MM.1S (cell line): ENCODE measurements around the gene CYRIA.

ENCODE experiments used
- DNase-seq: peaks from one replicate; pipeline ENCODE4 v3.0.0-alpha.2; 2015
- H2AFZ ChIP-seq: fragments of 300-600 bp; sonication (generic); 2 replicates; pipeline ENCODE4 v1.6.0; 2016; ENCODE audit warnings: antibody characterized with exemption, low read length
- H3F3A ChIP-seq: fragments of 300-600 bp; sonication (generic); 2 replicates; pipeline ENCODE4 v1.6.1; 2016; ENCODE audit warnings: mild to moderate bottlenecking, antibody characterized with exemption, low read length, moderate library complexity, mixed read lengths; ENCODE audit not compliant: insufficient read depth
- H3K27ac ChIP-seq: fragments of 300-600 bp; sonication (generic); 2 replicates; pipeline ENCODE4 v1.5.1; 2016; ENCODE audit warnings: mild to moderate bottlenecking, low read length
- H3K27me3 ChIP-seq: fragments of 300-600 bp; sonication (generic); replicated peaks from 2 replicates; pipeline ENCODE4 v1.6.0; 2016; ENCODE audit warnings: low read length; ENCODE audit not compliant: insufficient read depth
- H3K36me3 ChIP-seq: fragments of 300-600 bp; sonication (generic); replicated peaks from 2 replicates; pipeline ENCODE4 v1.6.1; 2016; ENCODE audit warnings: mild to moderate bottlenecking, low read length, mixed read lengths; ENCODE audit not compliant: insufficient read depth
- H3K4me1 ChIP-seq: fragments of 300-600 bp; sonication (generic); 2 replicates; pipeline ENCODE4 v1.6.1; 2016; ENCODE audit warnings: low read length, mixed read lengths
- H3K4me2 ChIP-seq: fragments of 300-600 bp; sonication (generic); 2 replicates; pipeline ENCODE4 v1.6.0; 2016; ENCODE audit warnings: low read depth, low read length
- H3K4me3 ChIP-seq: fragments of 300-600 bp; sonication (generic); 2 replicates; pipeline ENCODE4 v1.5.1; 2016; ENCODE audit warnings: low read length, mixed read lengths
- H3K79me2 ChIP-seq: fragments of 300-600 bp; sonication (generic); 2 replicates; pipeline ENCODE4 v1.6.1; 2016; ENCODE audit warnings: mixed run types, low read length, mixed read lengths
- H3K9ac ChIP-seq: fragments of 300-600 bp; sonication (generic); 2 replicates; pipeline ENCODE4 v1.6.1; 2016; ENCODE audit warnings: low read length, mixed read lengths
- H3K9me2 ChIP-seq: fragments of 300-600 bp; sonication (generic); replicated peaks from 2 replicates; pipeline ENCODE4 v1.6.1; 2016; ENCODE audit warnings: mild to moderate bottlenecking, low read length, mixed read lengths; ENCODE audit not compliant: insufficient read depth
- H3K9me3 ChIP-seq: fragments of 300-600 bp; sonication (generic); replicated peaks from 2 replicates; pipeline ENCODE4 v1.6.1; 2016; ENCODE audit warnings: mild to moderate bottlenecking, low read length, mixed read lengths; ENCODE audit not compliant: insufficient read depth
- H4K20me1 ChIP-seq: fragments of 300-600 bp; sonication (generic); 2 replicates; pipeline ENCODE4 v1.6.1; 2016; ENCODE audit warnings: mild to moderate bottlenecking, low read length, moderate library complexity, mixed read lengths; ENCODE audit not compliant: insufficient read depth
- EZH2 ChIP-seq: fragments of 300-600 bp; sonication (generic); optimal IDR thresholded peaks from 2 replicates; pipeline ENCODE3; 2017; ENCODE audit warnings: low read depth, mild to moderate bottlenecking, antibody characterized with exemption, low read length, mixed read lengths
- EZH2phosphoT487 ChIP-seq: fragments of 300-600 bp; sonication (generic); IDR thresholded peaks from 2 replicates; pipeline ENCODE4 v1.6.1; 2018; ENCODE audit warnings: antibody characterized with exemption, low read length
- TF ChIP-seq, protein P1 (sequence below): fragments of 300-600 bp; sonication (generic); IDR thresholded peaks from 2 replicates; pipeline ENCODE4 v1.5.1; 2016; ENCODE audit warnings: antibody characterized with exemption, low read length, mixed read lengths

The CYRIA gene

DNA sequence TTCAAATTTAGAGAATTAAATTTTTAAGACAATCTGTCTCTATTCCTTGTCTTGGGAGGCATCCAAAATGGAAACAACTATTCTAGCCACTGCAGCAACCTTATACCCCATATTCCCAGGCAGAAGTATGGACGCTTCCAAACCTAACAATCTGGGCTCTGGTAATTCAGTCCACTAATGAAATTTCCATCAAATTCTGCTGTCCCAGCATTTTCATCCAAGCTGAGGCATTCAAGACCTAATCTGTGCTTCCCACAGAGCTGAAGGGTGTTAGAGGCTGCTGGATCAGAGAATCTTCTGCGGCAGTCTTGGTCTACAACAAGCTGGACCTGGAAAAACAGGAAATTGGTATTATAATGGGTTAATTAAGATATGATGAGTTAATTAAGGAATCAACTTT, 42.5 kb upstream of the CYRIA start:
- Histone ChIP-seq H3K4me1 (peaks cover 8% of the 10 kb centered on the region), H3K4me3 (no peak overlapping the region), H3K4me2 (no peak overlapping the region), H3K79me2 (no peaks in the 10 kb centered on the region), H3K9ac (no peak overlapping the region), H4K20me1 (no peaks in the 10 kb centered on the region), H2AFZ (no peak overlapping the region), H3K36me3 (no peaks in the 10 kb centered on the region), H3K9me3 (no peaks in the 10 kb centered on the region), H3K27ac (no peak overlapping the region), H3K27me3 (no peaks in the 10 kb centered on the region), H3F3A (no peaks in the 10 kb centered on the region), H3K9me2 (no peaks in the 10 kb centered on the region)
- no peak for DNase-seq
- TF ChIP-seq EZH2phosphoT487 (no peak), EZH2 (no peak)

DNA sequence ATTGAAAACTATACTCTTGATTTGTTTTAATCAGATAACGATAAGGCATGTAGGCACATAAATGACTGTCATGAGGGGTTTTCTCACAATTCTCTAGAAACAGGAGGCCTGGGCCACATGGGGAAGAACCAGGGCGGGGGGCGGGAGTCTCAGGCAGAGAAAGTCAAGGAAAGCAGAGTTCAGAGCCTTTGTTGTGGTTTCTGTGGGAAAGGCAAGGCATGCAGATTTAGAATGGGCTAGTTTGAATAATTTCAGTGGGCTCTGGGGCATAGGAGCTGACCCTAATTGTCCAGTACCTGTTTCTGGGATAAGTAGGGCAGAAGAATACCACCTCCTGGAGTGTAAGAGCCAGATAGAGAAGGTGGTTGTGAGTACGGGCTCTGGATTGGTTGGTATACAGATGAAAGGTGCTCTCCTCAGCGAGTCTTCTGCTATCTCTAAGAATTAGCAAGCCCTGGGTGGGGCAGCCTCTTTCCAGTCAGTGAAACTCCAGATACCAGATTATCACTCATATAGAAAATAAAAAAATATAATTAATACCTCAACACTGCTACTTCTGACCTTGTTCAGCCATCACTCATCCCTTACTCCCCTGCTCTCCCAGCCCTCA, 41.5 kb upstream of the CYRIA start:
- H3K9me2 ChIP-seq: no peaks in the 10 kb centered on the region
- no peak overlapping the region for H3K27ac ChIP-seq
- no peaks in the 10 kb centered on the region for H3K36me3 ChIP-seq
- H3K4me3 ChIP-seq: no peak overlapping the region
- H3K27me3 ChIP-seq: no peaks in the 10 kb centered on the region
- H3F3A ChIP-seq: no peaks in the 10 kb centered on the region
- H4K20me1 ChIP-seq: no peaks in the 10 kb centered on the region
- no peak overlapping the region for H2AFZ ChIP-seq
- H3K9ac ChIP-seq: no peak overlapping the region
- TF ChIP-seq EZH2phosphoT487 (no peak), EZH2 (no peak)
- TF ChIP-seq, protein P1, sequence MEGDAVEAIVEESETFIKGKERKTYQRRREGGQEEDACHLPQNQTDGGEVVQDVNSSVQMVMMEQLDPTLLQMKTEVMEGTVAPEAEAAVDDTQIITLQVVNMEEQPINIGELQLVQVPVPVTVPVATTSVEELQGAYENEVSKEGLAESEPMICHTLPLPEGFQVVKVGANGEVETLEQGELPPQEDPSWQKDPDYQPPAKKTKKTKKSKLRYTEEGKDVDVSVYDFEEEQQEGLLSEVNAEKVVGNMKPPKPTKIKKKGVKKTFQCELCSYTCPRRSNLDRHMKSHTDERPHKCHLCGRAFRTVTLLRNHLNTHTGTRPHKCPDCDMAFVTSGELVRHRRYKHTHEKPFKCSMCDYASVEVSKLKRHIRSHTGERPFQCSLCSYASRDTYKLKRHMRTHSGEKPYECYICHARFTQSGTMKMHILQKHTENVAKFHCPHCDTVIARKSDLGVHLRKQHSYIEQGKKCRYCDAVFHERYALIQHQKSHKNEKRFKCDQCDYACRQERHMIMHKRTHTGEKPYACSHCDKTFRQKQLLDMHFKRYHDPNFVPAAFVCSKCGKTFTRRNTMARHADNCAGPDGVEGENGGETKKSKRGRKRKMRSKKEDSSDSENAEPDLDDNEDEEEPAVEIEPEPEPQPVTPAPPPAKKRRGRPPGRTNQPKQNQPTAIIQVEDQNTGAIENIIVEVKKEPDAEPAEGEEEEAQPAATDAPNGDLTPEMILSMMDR: no peak
- H3K4me1 ChIP-seq: no peaks in the 10 kb centered on the region; the same call in 1 of the 2 replicates
- H3K79me2 ChIP-seq: no peaks in the 10 kb centered on the region
- H3K4me2 ChIP-seq: no peak overlapping the region
- H3K9me3 ChIP-seq: no peaks in the 10 kb centered on the region
- no peak for DNase-seq

DNA sequence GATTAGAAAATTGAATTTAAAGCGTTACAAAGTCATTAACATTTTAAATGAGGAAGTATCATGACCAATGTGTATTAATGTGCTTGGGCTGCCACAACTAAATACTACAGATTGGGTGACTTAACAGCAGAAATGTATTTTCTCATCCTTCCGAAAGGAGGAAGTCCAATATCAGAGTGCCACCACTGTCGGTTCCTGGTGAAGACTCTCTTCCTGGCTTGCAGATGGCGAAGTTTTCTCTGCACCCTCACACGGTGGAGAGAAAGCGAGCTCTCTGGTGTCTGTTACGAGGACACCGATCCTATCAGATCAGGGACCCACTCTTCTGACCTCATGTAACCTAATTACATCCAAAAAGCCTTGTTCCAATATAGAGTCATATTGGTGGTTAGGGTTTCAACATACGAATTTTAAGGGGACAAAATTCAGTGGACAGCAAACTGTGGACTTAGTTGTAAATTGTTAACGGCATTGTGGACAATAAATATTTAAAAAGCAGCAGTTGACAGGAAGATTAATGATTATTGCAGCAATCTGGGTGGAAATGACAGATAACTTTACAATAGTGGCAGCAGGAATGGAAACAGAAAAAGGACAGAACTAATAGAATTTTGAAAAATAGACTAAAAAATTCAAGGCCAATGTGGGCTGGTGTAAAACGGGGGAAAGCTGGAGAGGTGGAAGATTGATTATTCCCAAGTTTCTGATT, 35.1 kb upstream of the CYRIA start:
- Histone ChIP-seq H3K9ac (no peak overlapping the region), H3K4me1 (no peaks in the 10 kb centered on the region), H3K9me3 (no peaks in the 10 kb centered on the region), H3K4me3 (no peak overlapping the region), H3K27ac (no peak overlapping the region), H4K20me1 (no peaks in the 10 kb centered on the region), H2AFZ (no peak overlapping the region), H3F3A (no peaks in the 10 kb centered on the region), H3K9me2 (no peaks in the 10 kb centered on the region), H3K79me2 (no peaks in the 10 kb centered on the region), H3K4me2 (no peak overlapping the region), H3K36me3 (no peaks in the 10 kb centered on the region), H3K27me3 (no peaks in the 10 kb centered on the region)
- DNase-seq: no peak
- no peak for TF ChIP-seq EZH2
- TF ChIP-seq, protein P1: no peak
- no peak for TF ChIP-seq EZH2phosphoT487

DNA sequence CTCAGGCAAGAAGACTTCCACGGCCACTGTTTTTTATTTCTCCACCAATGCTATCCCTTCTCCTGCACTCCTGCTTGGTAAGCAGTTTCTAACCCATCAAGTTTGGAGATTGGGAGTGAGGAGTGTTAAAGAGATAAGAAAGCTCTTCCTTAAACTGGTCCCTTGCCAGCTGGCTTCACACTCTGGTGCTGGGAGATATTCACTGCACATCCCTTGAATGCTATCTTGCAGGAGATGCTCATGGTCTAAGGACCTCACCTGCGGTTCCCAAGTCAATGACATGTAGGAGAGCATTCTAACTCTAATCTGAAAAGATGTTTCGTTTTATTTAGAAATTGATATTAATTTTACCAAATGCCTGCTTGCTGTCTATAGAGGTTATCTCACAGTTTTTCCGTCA, 28.2 kb upstream of the CYRIA start:
- Histone ChIP-seq H3K79me2 (no peaks in the 10 kb centered on the region), H2AFZ (no peak overlapping the region), H3K4me2 (no peak overlapping the region), H3F3A (no peaks in the 10 kb centered on the region), H3K36me3 (no peaks in the 10 kb centered on the region), H3K4me1 (no peaks in the 10 kb centered on the region), H3K9me2 (no peaks in the 10 kb centered on the region), H4K20me1 (no peaks in the 10 kb centered on the region), H3K9me3 (no peaks in the 10 kb centered on the region), H3K9ac (no peak overlapping the region), H3K27me3 (no peaks in the 10 kb centered on the region), H3K27ac (no peak overlapping the region), H3K4me3 (no peak overlapping the region)
- no peak for DNase-seq
- TF ChIP-seq EZH2: no peak
- no peak for TF ChIP-seq EZH2phosphoT487
